GM12878 (cell line): ENCODE results near the gene SVBP. TPM values are rescaled to one million over a fixed set of nuclear protein-coding genes. Genes with fewer than 3 reads are reported as not detected.

ENCODE experiments used
- ATAC-seq: fragments of 200-7000 bp; cut with Tn5 transposase; 3 replicates; pipeline ENCODE4 v1.9.1; 2020; ENCODE audit warnings: mild to moderate bottlenecking, moderate library complexity
- BruUV-seq: library from RNA; stranded (reverse); fragments of 400-500 nt; replicated peaks from 2 replicates; lab custom pipeline; 2021; lab: Mats Ljungman, UMichigan
- CTCF ChIA-PET: fragments of 300-600 bp; sonication (Branson Sonifier 250); formaldehyde crosslinking; extraction: SDS; loops from one replicate; lab custom pipeline; 2021; ENCODE audit warnings: inconsistent platforms; lab: Yijun Ruan, JAX
- POLR2A ChIA-PET: fragments of 350-600 bp; formaldehyde crosslinking; extraction: SDS; loops from one replicate; lab custom pipeline; 2021; ENCODE audit warnings: inconsistent platforms; lab: Charles Lee
- RAD21 ChIA-PET: fragments of 300-600 bp; sonication (Branson Sonifier 250); formaldehyde crosslinking; loops from one replicate; lab custom pipeline; 2023; ENCODE audit warnings: antibody characterized with exemption; ENCODE audit not compliant: unreplicated experiment; lab: Charles Lee
- SMC1A ChIA-PET: fragments of 300-600 bp; sonication (Branson Sonifier 250); formaldehyde crosslinking; loops from one replicate; lab custom pipeline; 2023; ENCODE audit not compliant: unreplicated experiment, uncharacterized antibody; lab: Charles Lee
- DNase-seq: peaks from one replicate; pipeline ENCODE4 v3.0.0-alpha.2; 2011; ENCODE audit warnings: low read depth, low spot score
- FAIRE-seq: peaks from 3 replicates; lab custom pipeline; 2011; peaks lifted over from hg19 to GRCh38; lab: Jason Lieb, UNC
- H2AFZ ChIP-seq: 2 replicates; pipeline ENCODE4 v1.6.0; 2011; ENCODE audit warnings: low read depth, low read length, control low read depth; ENCODE audit not compliant: control insufficient read depth
- H3K27ac ChIP-seq: 2 replicates; pipeline ENCODE4 v1.5.1; 2011; ENCODE audit warnings: control low read depth; ENCODE audit not compliant: control insufficient read depth, insufficient read depth
- H3K27me3 ChIP-seq, 2 experiments: replicated peaks in 1 of 2; 2 replicates each; pipeline versions ENCODE4 v1.6.0 to v1.6.1; 2011; ENCODE audit warnings: low read length in 1 of 2; ENCODE audit not compliant: control insufficient read depth in 2 of 2, insufficient read depth in 2 of 2
- H3K36me3 ChIP-seq, 2 experiments: 2 replicates each; pipeline ENCODE4 v1.5.1; 2011; ENCODE audit warnings: low read length in 1 of 2; ENCODE audit not compliant: control insufficient read depth in 2 of 2, insufficient read depth in 2 of 2
- H3K4me1 ChIP-seq: 2 replicates; pipeline ENCODE4 v1.6.1; 2011; ENCODE audit warnings: mild to moderate bottlenecking, low read length, moderate library complexity, mixed read lengths; ENCODE audit not compliant: control insufficient read depth, insufficient read depth
- H3K4me2 ChIP-seq: 2 replicates; pipeline ENCODE4 v1.6.0; 2011; ENCODE audit warnings: control low read depth; ENCODE audit not compliant: control insufficient read depth, insufficient read depth
- H3K4me3 ChIP-seq: fragments of 200-600 bp; sonication (generic); 2 replicates; pipeline ENCODE4 v1.5.1; 2016
- H3K79me2 ChIP-seq: 2 replicates; pipeline ENCODE4 v1.6.0; 2011; ENCODE audit warnings: low read length; ENCODE audit not compliant: control insufficient read depth, insufficient read depth
- H3K9ac ChIP-seq: 2 replicates; pipeline ENCODE4 v1.8.0; 2011; ENCODE audit warnings: low read length, control low read depth, mixed read lengths; ENCODE audit not compliant: control insufficient read depth, insufficient read depth
- H3K9me3 ChIP-seq: replicated peaks from 3 replicates; pipeline ENCODE4 v1.5.1; 2011; ENCODE audit warnings: mild to moderate bottlenecking, low read length; ENCODE audit not compliant: control insufficient read depth, insufficient read depth
- H4K20me1 ChIP-seq: 2 replicates; pipeline ENCODE4 v1.6.0; 2011; ENCODE audit not compliant: control insufficient read depth, insufficient read depth
- CREM ChIP-seq: IDR thresholded peaks from 2 replicates; pipeline ENCODE4 v1.6.1; 2014; ENCODE audit warnings: antibody characterized with exemption, low read depth
- FOS ChIP-seq: IDR thresholded peaks from 3 replicates; pipeline ENCODE4 v1.6.1; 2011; ENCODE audit warnings: borderline replicate concordance; ENCODE audit not compliant: insufficient read length; ENCODE audit errors: extremely low read depth
- HDAC6 ChIP-seq: fragments of 200-600 bp; sonication (generic); IDR thresholded peaks from one replicate; pipeline ENCODE4 v1.8.0; 2017; ENCODE audit warnings: antibody characterized with exemption; ENCODE audit not compliant: unreplicated experiment
- KDM1A ChIP-seq: fragments of 200-600 bp; sonication (generic); IDR thresholded peaks from 2 replicates; pipeline ENCODE4 v1.6.1; 2016; ENCODE audit warnings: borderline replicate concordance
- MXI1 ChIP-seq: fragments of 150-350 bp; IDR thresholded peaks from 2 replicates; pipeline ENCODE4 v1.6.1; 2011; ENCODE audit warnings: low read depth, mild to moderate bottlenecking, inconsistent platforms, low read length, improper control_type of control experiment
- RBBP5 ChIP-seq: fragments of 200-600 bp; sonication (generic); conservative IDR thresholded peaks from 2 replicates; pipeline ENCODE4 v1.6.1; 2016
- RUNX3 ChIP-seq: IDR thresholded peaks from 2 replicates; pipeline ENCODE4 v1.6.1; 2012; ENCODE audit warnings: low read length, inconsistent platforms
- SRF ChIP-seq, 2 experiments: IDR thresholded peaks; 2 replicates each; pipeline ENCODE4 v1.6.1; 2011; ENCODE audit warnings: low read depth in 2 of 2, low read length in 2 of 2, mild to moderate bottlenecking in 1 of 2, moderate library complexity in 1 of 2
- SUZ12 ChIP-seq: fragments of 200-600 bp; sonication (generic); IDR thresholded peaks from one replicate; pipeline ENCODE4 v1.6.1; 2018; ENCODE audit warnings: antibody characterized with exemption, mild to moderate bottlenecking; ENCODE audit not compliant: unreplicated experiment
- ZNF274 ChIP-seq: IDR thresholded peaks from one replicate; pipeline ENCODE4 v1.8.0; 2011; ENCODE audit not compliant: insufficient read length, insufficient read depth
- ZNF384 ChIP-seq: IDR thresholded peaks from 2 replicates; pipeline ENCODE4 v1.6.1; 2012; ENCODE audit warnings: low read depth, mild to moderate bottlenecking, low read length, improper control_type of control experiment, borderline replicate concordance
- WGBS: methylation state at CpG from one replicate; pipeline ENCODE4 v1.1.6; 2016; ENCODE audit warnings: low lambda C conversion rate; ENCODE audit not compliant: insufficient replicate concordance, insufficient coverage; ENCODE audit errors: missing lambda C conversion rate; 5-methylcytosine and 5-hydroxymethylcytosine counted together
- in situ Hi-C: fragments of 300-500 bp; cut with MboI; formaldehyde crosslinking; loops from 9 replicates; pipeline ENCODE4 v1.14.3; 2018; ENCODE audit warnings: mixed read lengths
- intact Hi-C: fragments of 100-400 bp; cut with micrococcal nuclease; formaldehyde crosslinking; loops from one replicate; pipeline ENCODE4 v1.14.2; 2022; ENCODE audit not compliant: unreplicated experiment
- polyA plus RNA-seq, 11 experiments: library from polyadenylated mRNA; depleted of rRNA in 4 of 11; unstranded in 6 of 11; stranded (reverse) in 5 of 11; fragments of >200 nt; fragmentation: Nextera tagmentation in 4 of 11; fragmentation: Illumina TruSeq in 1 of 11; extraction: Ambion mirVana in 4 of 11; extraction: Trizol in 1 of 11; gene quantifications; 1 replicate in 1 of 11; 2 replicates in 10 of 11; pipeline versions ENCODE4 v1.2.1 to v1.2.3, GENCODE V29; 2011 to 2016; ENCODE audit warnings: inconsistent platforms in 2 of 11, missing spikeins in 2 of 11, low read depth in 1 of 11
- total RNA-seq, 4 experiments: library from RNA; depleted of rRNA in 3 of 4; stranded (reverse); fragments of >200 nt in 3 of 4; fragmentation: Illumina TruSeq in 1 of 4; extraction: Trizol in 1 of 4; gene quantifications; 2 replicates each; pipeline versions ENCODE4 v1.2.1 to v1.2.3, GENCODE V29; 2013 to 2021
- TF ChIP-seq, protein P1 (sequence below): fragments of 450-650 bp; IDR thresholded peaks from 2 replicates; pipeline ENCODE4 v1.6.1; 2014; ENCODE audit warnings: mild to moderate bottlenecking
- TF ChIP-seq, protein P2 (sequence below): fragments of 450-650 bp; IDR thresholded peaks from 2 replicates; pipeline ENCODE4 v1.6.1; 2017; ENCODE audit warnings: mild to moderate bottlenecking, low read depth, inconsistent platforms; ENCODE audit not compliant: poor library complexity, severe bottlenecking

The SVBP gene
- total and polyA plus RNA-seq, 10 of the 15 experiments (the other 5 are each of a cell fraction or from before 2014, with no cell fraction given) = 12.6 to 29.5 (median 19.8) TPM

DNA sequence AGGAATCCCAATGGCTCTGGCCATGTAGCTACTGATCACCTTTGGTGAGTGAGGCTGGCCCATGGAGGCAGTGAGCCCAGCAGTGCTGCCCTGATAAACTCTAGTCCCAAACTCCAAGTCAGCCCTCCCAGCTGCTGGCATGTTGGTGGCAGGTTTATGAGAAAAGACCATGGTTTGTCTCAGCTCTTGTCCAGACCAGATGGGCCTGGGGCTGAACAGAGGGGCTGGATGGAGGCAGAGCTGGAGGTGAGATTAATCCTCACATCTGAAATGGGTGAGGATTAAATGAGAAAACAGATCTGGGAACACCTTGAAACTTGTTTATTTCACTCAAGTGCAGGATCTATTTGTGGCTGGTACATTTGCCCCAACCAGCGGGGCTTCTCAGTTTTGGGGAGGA is 29.2 kb downstream of the SVBP start:
- RAD21 ChIA-PET = interaction anchor here (0.5 to 0.6 kb wide), 2 partner anchors 43 to 1309 kb away, joined by 3 read pairs; no protein-coding TSS in a partner anchor
- Histone ChIP-seq H3K79me2 (no peaks in the 10 kb centered on the region), H4K20me1 (no peaks in the 10 kb centered on the region; the same call in 1 of the 2 replicates), H3K4me2 (no peak overlapping the region), H3K36me3 (no peaks in the 10 kb centered on the region), H3K9ac (no peak overlapping the region), H3K4me1 (peaks cover 3% of the 10 kb centered on the region; the same call in 1 of the 2 replicates)
- BruUV-seq = no TSS peak
- POLR2A ChIA-PET = interaction anchor here (0.5 to 0.6 kb wide), 2 partner anchors 9 to 22 kb away, joined by 4 to 12 read pairs; no protein-coding TSS in a partner anchor
- CTCF ChIA-PET = interaction anchor here (1.7 kb wide), 1 partner anchor 10 kb away, joined by 4 read pairs; no protein-coding TSS in a partner anchor
- no peak for TF ChIP-seq HDAC6
- no peak for TF ChIP-seq KDM1A
- TF ChIP-seq MXI1 = no peak
- TF ChIP-seq, protein P1, sequence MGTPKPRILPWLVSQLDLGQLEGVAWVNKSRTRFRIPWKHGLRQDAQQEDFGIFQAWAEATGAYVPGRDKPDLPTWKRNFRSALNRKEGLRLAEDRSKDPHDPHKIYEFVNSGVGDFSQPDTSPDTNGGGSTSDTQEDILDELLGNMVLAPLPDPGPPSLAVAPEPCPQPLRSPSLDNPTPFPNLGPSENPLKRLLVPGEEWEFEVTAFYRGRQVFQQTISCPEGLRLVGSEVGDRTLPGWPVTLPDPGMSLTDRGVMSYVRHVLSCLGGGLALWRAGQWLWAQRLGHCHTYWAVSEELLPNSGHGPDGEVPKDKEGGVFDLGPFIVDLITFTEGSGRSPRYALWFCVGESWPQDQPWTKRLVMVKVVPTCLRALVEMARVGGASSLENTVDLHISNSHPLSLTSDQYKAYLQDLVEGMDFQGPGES = no peak
- TF ChIP-seq ZNF384 = no peak
- no peak for TF ChIP-seq SRF (IDR thresholded peaks at IDR 0.05; ENCODE audit: low read depth in 2 of 2, low read length in 2 of 2)
- no peak for TF ChIP-seq SUZ12
- no peak for TF ChIP-seq RBBP5
- no peak for TF ChIP-seq FOS
- TF ChIP-seq, protein P2, sequence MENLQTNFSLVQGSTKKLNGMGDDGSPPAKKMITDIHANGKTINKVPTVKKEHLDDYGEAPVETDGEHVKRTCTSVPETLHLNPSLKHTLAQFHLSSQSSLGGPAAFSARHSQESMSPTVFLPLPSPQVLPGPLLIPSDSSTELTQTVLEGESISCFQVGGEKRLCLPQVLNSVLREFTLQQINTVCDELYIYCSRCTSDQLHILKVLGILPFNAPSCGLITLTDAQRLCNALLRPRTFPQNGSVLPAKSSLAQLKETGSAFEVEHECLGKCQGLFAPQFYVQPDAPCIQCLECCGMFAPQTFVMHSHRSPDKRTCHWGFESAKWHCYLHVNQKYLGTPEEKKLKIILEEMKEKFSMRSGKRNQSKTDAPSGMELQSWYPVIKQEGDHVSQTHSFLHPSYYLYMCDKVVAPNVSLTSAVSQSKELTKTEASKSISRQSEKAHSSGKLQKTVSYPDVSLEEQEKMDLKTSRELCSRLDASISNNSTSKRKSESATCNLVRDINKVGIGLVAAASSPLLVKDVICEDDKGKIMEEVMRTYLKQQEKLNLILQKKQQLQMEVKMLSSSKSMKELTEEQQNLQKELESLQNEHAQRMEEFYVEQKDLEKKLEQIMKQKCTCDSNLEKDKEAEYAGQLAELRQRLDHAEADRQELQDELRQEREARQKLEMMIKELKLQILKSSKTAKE = no peak
- no peak for TF ChIP-seq ZNF274
- TF ChIP-seq CREM = no peak
- TF ChIP-seq RUNX3 = no peak
- TF ChIP-seq, all 136 proteins: peak for 0
- Histone ChIP-seq H3K27ac (no peak overlapping the region), H2AFZ (no peak overlapping the region), H3K27me3 (no peaks in the 10 kb centered on the region), H3K9me3 (no peaks in the 10 kb centered on the region), H3K4me3 (no peak overlapping the region)
- intact Hi-C loops (no loop called here), in situ Hi-C loops (no loop called here)
- SMC1A ChIA-PET = no interaction called here
- ATAC-seq (no peak), DNase-seq (no peak), FAIRE-seq (no peak)
- 89% methylated on average over 1 of the region's 1 CpG for WGBS
